Myocyte (in vitro differentiated cells): ENCODE data around the gene VPS72. TPM values are rescaled to one million over a fixed set of nuclear protein-coding genes. Genes with fewer than 3 reads are reported as not detected.
"Not testable (repeated sequence)": the region's sequence is repeated elsewhere in the genome, so short reads cannot be mapped to it uniquely, and the experiment has no call there.

Source experiments
- DNase-seq: peaks from one replicate; pipeline ENCODE4 v3.0.0-alpha.2; 2012; ENCODE audit warnings: low read depth
- polyA plus RNA-seq: library from polyadenylated mRNA; unstranded; fragments of >200 nt; gene quantifications from one replicate; pipeline ENCODE4 v1.2.1, GENCODE V29; 2012; ENCODE audit warnings: missing spikeins
- total RNA-seq: library from RNA; depleted of rRNA; stranded (reverse); fragments of >200 nt; gene quantifications from 2 replicates; pipeline ENCODE4 v1.2.3, GENCODE V29; 2014

The VPS72 gene
- total RNA-seq, result 80.3 and 81.8 TPM in 2 replicates
- polyA plus RNA-seq, result 56.5 TPM

DNA sequence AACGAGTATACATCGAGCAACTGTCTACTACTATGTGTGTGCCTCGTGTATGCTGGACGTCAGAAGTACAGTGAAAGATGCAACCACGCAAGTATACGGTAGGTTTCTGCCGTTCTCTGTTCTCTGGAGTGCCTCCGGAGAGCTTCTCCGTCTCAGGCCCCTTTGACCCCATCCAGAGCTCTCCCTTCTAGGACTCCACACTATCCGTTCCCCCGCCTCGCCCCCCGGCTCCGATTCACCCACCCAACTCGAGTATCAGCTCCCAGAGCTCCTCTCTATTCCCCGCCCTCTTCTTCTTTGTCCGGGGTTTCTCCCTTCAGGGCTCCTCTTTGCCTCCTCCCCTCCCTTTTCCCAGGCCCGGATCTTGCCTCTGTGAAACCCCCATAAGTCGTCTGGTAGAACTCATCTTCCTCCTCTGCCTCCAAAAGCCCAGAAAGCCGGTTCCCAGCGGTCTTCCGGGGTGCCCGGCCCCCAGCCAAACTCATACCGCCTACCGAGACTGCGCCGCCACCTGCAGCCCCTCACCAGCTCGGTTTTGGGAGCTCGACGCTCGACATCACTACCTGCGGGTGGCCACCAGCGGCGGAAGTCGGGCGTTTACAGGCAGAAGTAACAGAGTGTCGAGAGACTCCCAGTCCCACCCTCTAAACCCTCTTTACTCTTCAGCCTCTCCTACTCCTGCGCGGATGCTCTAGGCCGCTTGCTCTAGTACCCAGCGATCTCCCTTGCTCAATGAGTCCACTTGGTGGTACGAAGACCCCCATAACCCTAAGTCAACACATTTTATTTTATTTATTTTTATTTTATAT, at the start of gene VPS72:
TSS of gene VPS72 (minus strand) at position 561 of the 809 bp plus-strand sequence. CDS start at position 485, 76 bp downstream.
- DNase-seq, result peak; percentile 93

- peak; percentile 82 for DNase-seq
Observed at GRCh38 chr1:151238467-151238739, 48.4 kb upstream of the VPS72 start.

- DNase-seq, result no peak
Observed at GRCh38 chr1:151237678-151238466, 47.9 kb upstream of the VPS72 start.

GRCh38 chr1:151235235-151235634, 45.2 kb upstream of the VPS72 start:
- no peak for DNase-seq

- DNase-seq, result peak; percentile 70
Observed at GRCh38 chr1:151222130-151222529, 32.1 kb upstream of the VPS72 start.

GRCh38 chr1:151221616-151222015, 31.6 kb upstream of the VPS72 start:
- DNase-seq, result no peak

- DNase-seq, result no peak
Observed at GRCh38 chr1:151213560-151213959, 23.6 kb upstream of the VPS72 start.

- DNase-seq, result no peak
Observed at GRCh38 chr1:151211972-151212705, 22.1 kb upstream of the VPS72 start.

- no peak for DNase-seq
Observed at GRCh38 chr1:151210830-151211229, 20.8 kb upstream of the VPS72 start.

GRCh38 chr1:151205381-151205965, 15.5 kb upstream of the VPS72 start:
- DNase-seq, result not testable (repeated sequence)

- DNase-seq, result peak; percentile 30
Observed at GRCh38 chr1:151199873-151200581, 10.0 kb upstream of the VPS72 start.

DNA sequence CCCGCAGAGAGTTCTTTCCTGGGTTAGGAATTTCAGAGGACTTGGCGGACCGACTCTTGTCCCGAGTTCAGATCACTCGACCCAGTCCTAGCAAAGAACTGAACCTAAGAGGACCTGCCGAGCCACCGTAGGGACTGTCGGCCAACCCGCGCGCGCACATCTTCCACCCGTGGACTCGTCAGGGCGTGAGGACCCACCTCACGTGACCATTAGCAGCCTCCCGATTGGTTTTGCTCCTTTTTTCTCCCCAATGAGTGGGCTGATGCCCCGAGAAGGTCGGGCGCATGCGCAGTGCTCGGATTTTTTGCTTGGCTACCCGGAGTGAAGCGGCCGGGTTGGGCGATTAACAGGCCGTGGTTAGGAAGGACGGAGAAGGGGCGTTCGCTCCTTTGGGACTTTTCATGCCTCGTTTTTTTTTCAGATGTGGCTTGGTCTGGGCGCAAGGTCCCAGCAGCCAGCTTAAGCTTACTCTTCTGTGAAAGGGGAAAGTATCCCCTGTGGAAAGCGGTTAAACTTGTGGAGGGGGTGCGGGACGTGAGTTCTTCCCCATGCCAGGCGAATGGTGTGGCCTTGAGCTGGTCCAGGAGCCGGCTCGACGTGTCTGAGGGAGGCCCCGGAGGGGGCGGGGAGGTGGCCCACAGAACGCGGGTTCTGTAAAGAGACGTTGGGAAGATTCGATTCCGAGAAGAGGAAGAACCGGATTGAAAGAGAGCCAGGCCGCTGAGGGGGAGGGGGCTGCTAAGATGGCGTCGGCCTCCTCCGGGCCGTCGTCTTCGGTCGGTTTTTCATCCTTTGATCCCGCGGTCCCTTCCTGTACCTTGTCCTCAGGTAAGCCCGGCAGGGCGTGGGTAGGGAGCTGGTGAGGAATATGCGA, 8.5 kb upstream of the VPS72 start, which contains the start of gene PIP5K1A:
TSS of gene PIP5K1A (plus strand) at position 299 of the 874 bp plus-strand sequence. CDS start at position 744, 445 bp downstream.
- peak; percentile 100 for DNase-seq

- DNase-seq, result no peak
Observed at GRCh38 chr1:151197863-151198253, 7.9 kb upstream of the VPS72 start.

- DNase-seq, result peak; percentile 93
Observed at GRCh38 chr1:151196292-151196800, 6.3 kb upstream of the VPS72 start.

- DNase-seq, result peak; percentile 67
Observed at GRCh38 chr1:151194894-151195594, 5.0 kb upstream of the VPS72 start.

GRCh38 chr1:151193856-151194255, 3.9 kb upstream of the VPS72 start:
- no peak for DNase-seq

- no peak for DNase-seq
Observed at GRCh38 chr1:151193304-151193703, 3.3 kb upstream of the VPS72 start.

DNA sequence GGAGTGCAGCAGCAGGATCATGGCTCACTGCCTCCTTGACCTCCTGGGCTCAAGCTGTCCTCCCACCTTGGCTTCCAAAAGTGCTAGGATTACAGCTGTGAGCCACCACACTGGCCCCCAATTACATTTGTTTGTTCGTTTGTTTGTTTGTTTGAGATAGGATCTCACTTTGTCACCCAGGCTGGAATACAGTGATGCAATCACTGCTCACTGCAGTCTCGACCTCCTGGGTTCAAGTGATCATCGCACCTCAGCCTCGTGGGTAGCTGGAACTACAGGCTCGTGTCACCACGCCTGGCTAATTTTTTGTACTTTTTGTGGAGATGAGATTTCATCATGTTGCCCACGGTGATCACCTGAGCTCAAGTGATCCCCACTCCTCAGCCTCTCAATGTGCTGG, 2.0 kb upstream of the VPS72 start:
- no peak for DNase-seq

- not testable (repeated sequence) for DNase-seq
Observed at GRCh38 chr1:151188667-151189066, 1.3 kb downstream of the VPS72 start.
